K562 (cell line): ENCODE data around the gene JUNB. TPM values are rescaled to one million over a fixed set of nuclear protein-coding genes. Genes with fewer than 3 reads are reported as not detected.

ENCODE experiments used
- CEBPB ChIP-seq: fragments of 450-650 bp; IDR thresholded peaks from 2 replicates; pipeline ENCODE4 v1.6.1; 2016; ENCODE audit warnings: missing genetic modification characterization, missing compliant biosample characterization
- ELF2 ChIP-seq: fragments of 250-450 bp; sonication (Bioruptor Pico); IDR thresholded peaks from 2 replicates; pipeline ENCODE4 v1.5.0; 2021; ENCODE audit warnings: mild to moderate bottlenecking
- FOXK2 ChIP-seq, 2 experiments: fragments of 450-650 bp; IDR thresholded peaks in 1 of 2; conservative IDR thresholded peaks in 1 of 2; 2 replicates each; pipeline ENCODE4 v1.6.1; 2016; ENCODE audit warnings: low read depth in 2 of 2, mild to moderate bottlenecking in 1 of 2
- KLF13 ChIP-seq: fragments of 450-650 bp; IDR thresholded peaks from 2 replicates; pipeline ENCODE4 v1.6.1; 2016; ENCODE audit warnings: missing genetic modification characterization, low read depth, mild to moderate bottlenecking, missing compliant biosample characterization, moderate library complexity, borderline replicate concordance
- MEIS2 ChIP-seq: fragments of 450-650 bp; IDR thresholded peaks from 2 replicates; pipeline ENCODE4 v1.6.1; 2014; ENCODE audit warnings: mild to moderate bottlenecking; ENCODE audit not compliant: partially characterized antibody
- NFE2L1 ChIP-seq: fragments of 450-650 bp; IDR thresholded peaks from 2 replicates; pipeline ENCODE4 v1.6.1; 2016; ENCODE audit warnings: missing genetic modification characterization, low read depth, mild to moderate bottlenecking, missing compliant biosample characterization, moderate library complexity, borderline replicate concordance
- SMAD1 ChIP-seq: fragments of 150-350 bp; IDR thresholded peaks from 2 replicates; pipeline ENCODE4 v1.6.1; 2014; ENCODE audit warnings: low read length, low read depth; ENCODE audit not compliant: partially characterized antibody
- ZBTB1 ChIP-seq: sonication (generic); formaldehyde crosslinking; IDR thresholded peaks from 2 replicates; pipeline ENCODE4 v1.8.1; 2023; ENCODE audit warnings: missing genetic modification reagents, low read depth, mild to moderate bottlenecking, borderline replicate concordance
- ZBTB17 ChIP-seq: fragments of 450-650 bp; formaldehyde crosslinking; IDR thresholded peaks from 2 replicates; pipeline ENCODE4 v1.4.0; 2020; ENCODE audit warnings: mild to moderate bottlenecking
- ZNF174 ChIP-seq: fragments of 250-450 bp; sonication (Bioruptor Pico); IDR thresholded peaks from 2 replicates; pipeline ENCODE4 v1.4.0; 2020; ENCODE audit warnings: mild to moderate bottlenecking
- ZNF24 ChIP-seq: fragments of 450-650 bp; IDR thresholded peaks from 2 replicates; pipeline ENCODE4 v1.6.1; 2016
- ZNF316 ChIP-seq: fragments of 450-650 bp; IDR thresholded peaks from 2 replicates; pipeline ENCODE4 v1.6.1; 2016
- ZNF561 ChIP-seq: fragments of 450-650 bp; formaldehyde crosslinking; conservative IDR thresholded peaks from 2 replicates; pipeline ENCODE4 v1.4.0; 2020; ENCODE audit warnings: mild to moderate bottlenecking, moderate library complexity
- ZSCAN32 ChIP-seq: fragments of 450-650 bp; formaldehyde crosslinking; IDR thresholded peaks from 2 replicates; pipeline ENCODE4 v1.4.0; 2020; ENCODE audit warnings: mild to moderate bottlenecking, moderate library complexity
- polyA plus RNA-seq, 8 experiments: library from polyadenylated mRNA; depleted of rRNA in 4 of 8; stranded (reverse) in 5 of 8; unstranded in 3 of 8; fragments of >200 nt; fragmentation: Nextera tagmentation in 2 of 8; fragmentation: Illumina TruSeq in 1 of 8; extraction: Ambion mirVana in 2 of 8; extraction: Trizol in 1 of 8; gene quantifications; 2 replicates each; pipeline versions ENCODE4 v1.2.1 to v1.2.3, GENCODE V29; 2011 to 2014; ENCODE audit warnings: inconsistent platforms in 1 of 8, missing spikeins in 1 of 8
- total RNA-seq, 7 experiments: library from RNA; depleted of rRNA in 6 of 7; stranded (reverse); fragments of >200 nt in 6 of 7; fragmentation: Illumina TruSeq in 2 of 7; extraction: Trizol in 2 of 7; gene quantifications; 2 replicates each; pipeline versions ENCODE4 v1.2.1 to v1.2.3, GENCODE V29; 2011 to 2021; ENCODE audit warnings: low replicate concordance in 1 of 7
- TF ChIP-seq, protein P1 (sequence below): sonication (generic); formaldehyde crosslinking; IDR thresholded peaks from 2 replicates; pipeline ENCODE4 v1.8.0; 2022; ENCODE audit warnings: mild to moderate bottlenecking, missing genetic modification reagents, borderline replicate concordance
- TF ChIP-seq, protein P2 (sequence below): fragments of 250-450 bp; sonication (Bioruptor Pico); IDR thresholded peaks from 2 replicates; pipeline ENCODE4 v1.5.0; 2021
- TF ChIP-seq, protein P3 (sequence below), 3 experiments: fragments of 200-800 bp in 1 of 3; sonication (Bioruptor generic) in 1 of 3; sonication (generic) in 1 of 3; formaldehyde crosslinking in 1 of 3; IDR thresholded peaks; 2 replicates each; pipeline versions ENCODE4 v1.6.1 to v1.8.0; 2016 to 2022; ENCODE audit warnings: mild to moderate bottlenecking in 2 of 3, missing compliant biosample characterization in 2 of 3, missing genetic modification characterization in 2 of 3, missing genetic modification reagents in 1 of 3
- TF ChIP-seq, protein P4 (sequence below), 2 experiments: fragments of 450-650 bp; IDR thresholded peaks; 2 replicates each; pipeline ENCODE4 v1.6.1; 2018; ENCODE audit warnings: mild to moderate bottlenecking in 2 of 2, low read depth in 1 of 2; ENCODE audit not compliant: partially characterized antibody in 2 of 2

The JUNB gene
- total and polyA plus RNA-seq, 9 of the 15 experiments (the other 6 are each of a cell fraction or from before 2014, with no cell fraction given): 0.23 to 88.1 (median 13.1) TPM

DNA sequence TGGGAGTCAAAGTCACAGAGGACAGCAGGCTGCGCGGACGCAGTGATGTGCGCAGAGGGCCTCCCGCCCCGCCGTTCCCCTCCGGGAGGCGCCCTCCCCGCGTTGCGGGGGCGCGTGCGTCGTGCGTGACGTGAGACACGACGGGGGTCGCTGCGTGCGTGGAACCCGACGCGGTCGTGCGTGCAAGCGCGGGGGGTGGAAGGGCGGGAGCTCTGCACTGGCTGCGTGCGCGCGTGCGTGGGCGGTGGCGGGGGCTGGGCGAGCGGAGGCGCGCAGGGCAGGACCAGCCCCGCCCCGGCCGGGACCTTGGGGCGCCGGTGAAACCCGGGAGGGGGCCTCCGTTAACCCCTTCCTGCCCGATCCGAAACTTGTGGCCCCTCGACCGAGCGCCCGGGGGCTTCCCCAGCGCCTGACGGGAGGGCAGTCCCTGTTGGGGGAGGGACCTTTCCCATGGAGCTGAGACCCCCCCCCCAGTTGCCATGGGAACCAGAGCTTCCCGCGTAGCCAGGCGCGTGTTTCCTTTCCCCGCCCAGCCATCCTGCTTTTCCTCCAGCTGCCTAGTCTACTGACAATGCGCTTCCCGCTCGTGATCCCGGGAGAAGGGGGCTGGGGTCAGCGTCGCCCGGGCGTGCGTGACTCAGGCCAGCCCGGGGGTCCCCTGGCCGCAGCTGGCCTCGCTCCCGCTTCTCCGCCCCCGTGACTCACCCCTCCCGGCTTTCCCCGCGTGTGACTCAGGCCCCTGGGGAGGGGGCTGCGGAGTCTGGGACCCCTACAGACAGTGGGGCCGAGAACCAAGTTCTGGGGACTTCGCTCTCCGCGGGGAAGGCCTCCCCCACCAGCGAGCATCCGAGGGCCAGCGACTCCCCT lies 8.6 kb upstream of the JUNB start (continued):
- TF ChIP-seq, protein P1, sequence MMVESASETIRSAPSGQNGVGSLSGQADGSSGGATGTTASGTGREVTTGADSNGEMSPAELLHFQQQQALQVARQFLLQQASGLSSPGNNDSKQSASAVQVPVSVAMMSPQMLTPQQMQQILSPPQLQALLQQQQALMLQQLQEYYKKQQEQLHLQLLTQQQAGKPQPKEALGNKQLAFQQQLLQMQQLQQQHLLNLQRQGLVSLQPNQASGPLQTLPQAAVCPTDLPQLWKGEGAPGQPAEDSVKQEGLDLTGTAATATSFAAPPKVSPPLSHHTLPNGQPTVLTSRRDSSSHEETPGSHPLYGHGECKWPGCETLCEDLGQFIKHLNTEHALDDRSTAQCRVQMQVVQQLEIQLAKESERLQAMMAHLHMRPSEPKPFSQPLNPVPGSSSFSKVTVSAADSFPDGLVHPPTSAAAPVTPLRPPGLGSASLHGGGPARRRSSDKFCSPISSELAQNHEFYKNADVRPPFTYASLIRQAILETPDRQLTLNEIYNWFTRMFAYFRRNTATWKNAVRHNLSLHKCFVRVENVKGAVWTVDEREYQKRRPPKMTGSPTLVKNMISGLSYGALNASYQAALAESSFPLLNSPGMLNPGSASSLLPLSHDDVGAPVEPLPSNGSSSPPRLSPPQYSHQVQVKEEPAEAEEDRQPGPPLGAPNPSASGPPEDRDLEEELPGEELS (CRISPR knock-in tag): no peak
- TF ChIP-seq ZNF174 (CRISPR knock-in tag) (no peak), KLF13 (tag) (no peak), ZNF24 (0 out of 2 replicates have a peak, but pooled peaks have one; percentile 21), ZNF316 (no peak), ZBTB17 (CRISPR knock-in tag) (0 out of 2 replicates have a peak, but pooled peaks have one; percentile 59), FOXK2 (conservative IDR thresholded peaks at IDR 0.05 in 1 of 2, IDR thresholded peaks at IDR 0.05 in 1 of 2; ENCODE audit: low read depth in 2 of 2) (no peak), ELF2 (CRISPR knock-in tag) (0 out of 2 replicates have a peak, but pooled peaks have one; percentile 53), ZBTB1 (peak; percentile 78), ZSCAN32 (CRISPR knock-in tag) (no peak), NFE2L1 (tag) (no peak), CEBPB (tag) (no peak), SMAD1 (no peak), ZNF561 (CRISPR knock-in tag) (no peak), MEIS2 (no peak)
- TF ChIP-seq, protein P2, sequence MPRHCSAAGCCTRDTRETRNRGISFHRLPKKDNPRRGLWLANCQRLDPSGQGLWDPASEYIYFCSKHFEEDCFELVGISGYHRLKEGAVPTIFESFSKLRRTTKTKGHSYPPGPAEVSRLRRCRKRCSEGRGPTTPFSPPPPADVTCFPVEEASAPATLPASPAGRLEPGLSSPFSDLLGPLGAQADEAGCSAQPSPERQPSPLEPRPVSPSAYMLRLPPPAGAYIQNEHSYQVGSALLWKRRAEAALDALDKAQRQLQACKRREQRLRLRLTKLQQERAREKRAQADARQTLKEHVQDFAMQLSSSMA: 0 out of 2 replicates have a peak, but pooled peaks have one; percentile 80
- TF ChIP-seq, protein P3, sequence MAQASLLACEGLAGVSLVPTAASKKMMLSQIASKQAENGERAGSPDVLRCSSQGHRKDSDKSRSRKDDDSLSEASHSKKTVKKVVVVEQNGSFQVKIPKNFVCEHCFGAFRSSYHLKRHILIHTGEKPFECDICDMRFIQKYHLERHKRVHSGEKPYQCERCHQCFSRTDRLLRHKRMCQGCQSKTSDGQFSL (CRISPR knock-in tag; IDR thresholded peaks at IDR 0.05): peak; percentile 99
- TF ChIP-seq, protein P3 (tag; IDR thresholded peaks at IDR 0.05): peak in 1 of 2 experiments; percentile 97; a peak in 2 of 4 replicates
- TF ChIP-seq, protein P4, sequence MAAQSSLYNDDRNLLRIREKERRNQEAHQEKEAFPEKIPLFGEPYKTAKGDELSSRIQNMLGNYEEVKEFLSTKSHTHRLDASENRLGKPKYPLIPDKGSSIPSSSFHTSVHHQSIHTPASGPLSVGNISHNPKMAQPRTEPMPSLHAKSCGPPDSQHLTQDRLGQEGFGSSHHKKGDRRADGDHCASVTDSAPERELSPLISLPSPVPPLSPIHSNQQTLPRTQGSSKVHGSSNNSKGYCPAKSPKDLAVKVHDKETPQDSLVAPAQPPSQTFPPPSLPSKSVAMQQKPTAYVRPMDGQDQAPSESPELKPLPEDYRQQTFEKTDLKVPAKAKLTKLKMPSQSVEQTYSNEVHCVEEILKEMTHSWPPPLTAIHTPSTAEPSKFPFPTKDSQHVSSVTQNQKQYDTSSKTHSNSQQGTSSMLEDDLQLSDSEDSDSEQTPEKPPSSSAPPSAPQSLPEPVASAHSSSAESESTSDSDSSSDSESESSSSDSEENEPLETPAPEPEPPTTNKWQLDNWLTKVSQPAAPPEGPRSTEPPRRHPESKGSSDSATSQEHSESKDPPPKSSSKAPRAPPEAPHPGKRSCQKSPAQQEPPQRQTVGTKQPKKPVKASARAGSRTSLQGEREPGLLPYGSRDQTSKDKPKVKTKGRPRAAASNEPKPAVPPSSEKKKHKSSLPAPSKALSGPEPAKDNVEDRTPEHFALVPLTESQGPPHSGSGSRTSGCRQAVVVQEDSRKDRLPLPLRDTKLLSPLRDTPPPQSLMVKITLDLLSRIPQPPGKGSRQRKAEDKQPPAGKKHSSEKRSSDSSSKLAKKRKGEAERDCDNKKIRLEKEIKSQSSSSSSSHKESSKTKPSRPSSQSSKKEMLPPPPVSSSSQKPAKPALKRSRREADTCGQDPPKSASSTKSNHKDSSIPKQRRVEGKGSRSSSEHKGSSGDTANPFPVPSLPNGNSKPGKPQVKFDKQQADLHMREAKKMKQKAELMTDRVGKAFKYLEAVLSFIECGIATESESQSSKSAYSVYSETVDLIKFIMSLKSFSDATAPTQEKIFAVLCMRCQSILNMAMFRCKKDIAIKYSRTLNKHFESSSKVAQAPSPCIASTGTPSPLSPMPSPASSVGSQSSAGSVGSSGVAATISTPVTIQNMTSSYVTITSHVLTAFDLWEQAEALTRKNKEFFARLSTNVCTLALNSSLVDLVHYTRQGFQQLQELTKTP (IDR thresholded peaks at IDR 0.05; ENCODE audit: low read depth in 1 of 2, partially characterized antibody in 2 of 2): no peak
